ENCODE measurements around the gene ATG16L2.
"Not testable (repeated sequence)": the region's sequence is repeated elsewhere in the genome, so short reads cannot be mapped to it uniquely, and the experiment has no call there.

The ATG16L2 gene

DNA sequence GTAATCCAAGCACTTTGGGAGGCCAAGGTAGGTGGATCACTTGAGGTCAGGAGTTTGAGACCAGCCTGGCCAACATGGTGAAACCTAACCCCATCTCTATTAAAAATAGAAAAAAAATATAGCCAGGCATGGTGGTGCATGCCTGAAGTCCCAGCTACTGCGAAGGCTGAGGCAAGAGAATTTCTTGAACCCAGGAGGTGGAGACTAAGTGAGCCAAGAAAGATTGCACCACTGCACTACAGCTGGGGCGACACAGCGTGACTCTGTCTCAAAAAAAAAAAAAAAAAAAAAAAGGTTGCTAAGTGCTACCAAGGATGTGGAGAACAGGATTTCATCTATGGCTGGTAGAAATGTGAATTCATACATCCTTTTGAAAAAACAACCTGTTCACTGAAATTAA, 36.6 kb downstream of the ATG16L2 start:
- DNase-seq, result no peak

DNA sequence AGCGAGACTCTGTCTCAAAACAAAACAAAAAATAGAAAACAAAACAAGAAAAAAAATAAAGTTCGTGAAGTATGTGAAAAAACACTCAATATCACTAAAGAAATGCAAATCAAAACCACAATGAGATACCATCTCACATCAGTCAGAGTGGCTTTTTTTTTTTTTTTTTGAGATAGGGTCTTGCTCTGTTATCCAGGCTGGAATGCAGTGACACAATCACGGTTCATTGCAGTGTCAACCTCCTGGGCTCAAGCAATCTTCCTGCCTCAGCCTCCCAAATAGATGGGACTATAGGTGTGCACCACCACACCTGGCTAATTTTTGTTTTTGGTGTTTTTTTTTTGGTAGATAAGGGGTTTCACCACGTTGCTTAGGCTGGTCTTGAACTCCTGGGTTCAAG, 37.5 kb downstream of the ATG16L2 start:
- DNase-seq, result peak; percentile 22

GRCh38 chr11:72856065-72856464, 41.9 kb downstream of the ATG16L2 start:
- no peak for DNase-seq

- DNase-seq, result peak; percentile 48
These were observed 42.5 kb downstream of the ATG16L2 start for GRCh38 chr11:72856551-72857345.

DNA sequence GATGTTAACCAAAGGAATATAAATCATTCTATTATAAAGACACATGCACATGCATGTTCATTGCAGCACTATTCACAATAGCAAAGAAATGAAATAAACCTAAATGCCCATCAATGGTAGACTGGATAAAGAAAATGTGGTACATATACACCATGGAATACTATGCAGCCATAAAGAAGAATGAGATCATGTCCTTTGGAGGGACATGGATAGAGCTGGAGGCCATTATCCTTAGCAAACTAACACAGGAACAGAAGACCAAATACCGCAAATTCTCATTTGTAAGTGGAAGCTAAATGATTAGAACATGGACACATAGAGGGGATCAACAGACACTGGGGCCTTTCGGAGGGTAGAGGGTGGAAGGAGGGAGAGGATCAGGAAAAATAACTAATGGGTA, 44.1 kb downstream of the ATG16L2 start:
- DNase-seq, result not testable (repeated sequence)

- DNase-seq, result no peak
These were observed 44.9 kb downstream of the ATG16L2 start for GRCh38 chr11:72859126-72859525.

GRCh38 chr11:72860010-72860409, 45.8 kb downstream of the ATG16L2 start:
- no peak for DNase-seq

GRCh38 chr11:72860592-72860991, 46.4 kb downstream of the ATG16L2 start:
- DNase-seq, result no peak

DNA sequence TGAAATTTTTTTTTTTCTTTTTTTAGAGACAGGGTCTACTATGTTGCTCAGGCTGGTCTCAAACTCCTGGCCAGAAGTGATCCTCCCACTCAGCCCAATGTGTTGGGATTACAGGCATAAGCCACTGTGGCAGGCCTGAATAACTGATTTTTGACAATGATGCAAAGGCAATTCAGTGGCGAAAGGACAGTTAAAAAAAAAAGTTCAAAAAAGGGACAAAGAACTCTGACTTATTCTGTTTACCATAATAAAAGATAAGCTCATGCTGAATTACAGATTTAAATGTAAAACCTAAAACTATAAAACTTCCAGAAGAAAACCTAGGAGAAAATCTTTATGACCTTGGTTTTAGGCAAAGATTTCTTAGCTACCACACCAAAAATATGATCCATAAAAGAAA, 48.9 kb downstream of the ATG16L2 start:
- DNase-seq, result no peak

GRCh38 chr11:72863916-72864315, 49.7 kb downstream of the ATG16L2 start:
- DNase-seq, result no peak

DNA sequence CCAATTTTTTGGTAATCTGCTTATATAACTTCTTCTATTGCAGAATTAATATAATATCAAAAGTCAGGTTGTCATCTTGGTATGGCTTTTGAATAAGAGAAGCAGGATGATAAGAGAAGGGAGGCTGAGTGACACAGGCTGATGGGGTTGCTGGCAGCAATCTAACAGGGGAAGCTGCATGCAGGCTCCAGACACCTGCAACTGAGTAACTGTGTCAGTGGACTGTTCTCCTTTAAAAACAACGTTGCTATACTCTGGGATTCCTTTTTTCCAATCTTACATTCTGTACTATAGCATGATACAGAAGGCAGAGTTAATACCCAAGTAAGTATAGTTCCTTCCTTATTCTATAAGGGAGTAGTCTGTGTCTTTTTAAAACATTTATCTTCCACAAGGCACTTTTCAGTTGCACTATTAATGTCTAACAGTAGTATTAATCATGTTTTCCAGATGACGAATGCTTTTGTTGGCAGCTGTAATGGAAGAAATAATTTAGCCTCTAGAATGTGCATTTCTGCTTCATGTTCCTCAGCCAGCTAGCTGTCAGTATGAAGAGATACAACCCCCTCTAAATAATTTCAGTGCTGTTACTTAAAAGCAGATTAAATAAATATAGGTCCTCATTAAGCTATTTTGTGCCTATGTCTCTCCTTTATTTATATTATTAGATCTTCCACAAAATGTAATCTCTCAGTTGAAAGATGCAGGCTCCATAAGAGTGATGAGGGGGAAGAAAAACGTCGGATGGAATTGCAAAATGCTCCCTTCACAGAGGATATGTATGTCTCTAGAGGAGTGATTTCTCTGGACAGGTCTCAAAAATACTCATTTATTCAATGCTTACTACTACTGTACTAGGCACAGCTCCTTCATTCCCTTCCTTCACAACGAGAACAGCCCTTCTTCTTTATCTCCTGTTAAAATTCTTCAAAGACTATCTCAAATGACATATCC, 50.8 kb downstream of the ATG16L2 start:
- DNase-seq, result peak; percentile 85

GRCh38 chr11:72867970-72868369, 53.8 kb downstream of the ATG16L2 start:
- DNase-seq, result no peak

GRCh38 chr11:72869831-72870230, 55.6 kb downstream of the ATG16L2 start:
- DNase-seq, result no peak

GRCh38 chr11:72871119-72871518, 56.9 kb downstream of the ATG16L2 start:
- DNase-seq, result peak; percentile 71

DNA sequence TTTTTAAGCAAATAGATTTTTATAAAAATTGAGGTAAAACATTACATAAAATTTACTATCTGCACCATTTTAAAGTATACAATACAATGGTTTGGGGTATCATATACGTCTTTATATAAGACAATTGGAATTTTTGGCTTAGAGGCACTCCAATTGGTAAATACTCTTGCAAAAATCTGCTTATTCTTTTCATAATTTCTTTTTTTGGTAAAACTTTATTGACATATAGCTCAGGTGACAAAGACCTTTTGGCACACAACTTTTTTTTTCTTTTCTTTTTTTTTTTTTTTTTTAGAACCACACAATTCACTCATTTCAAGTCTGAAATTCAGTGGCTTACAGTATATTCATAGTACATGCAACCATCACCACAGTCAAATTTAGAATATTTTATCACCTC, 57.8 kb downstream of the ATG16L2 start:
- no peak for DNase-seq

- DNase-seq, result no peak
These were observed 61.5 kb downstream of the ATG16L2 start for GRCh38 chr11:72875736-72876135.

GRCh38 chr11:72876147-72876546, 61.9 kb downstream of the ATG16L2 start:
- no peak for DNase-seq

Measured in fibroblast of skin of right biceps (primary cell).